Activated naive CD4-positive, alpha-beta T cell (primary cell): ENCODE results near the gene NLGN4X.

Experiments used
- DNase-seq, 4 experiments: peaks; one replicate each; lab custom pipeline; 2025; lab: John Stamatoyannopoulos, UW

The NLGN4X gene

GRCh38 chrX:6151971-6152370 is 76.7 kb downstream of the NLGN4X start:
- DNase-seq, result no peak

- DNase-seq, result no peak
These were observed 79.4 kb downstream of the NLGN4X start for GRCh38 chrX:6149060-6149872.

- DNase-seq, result no peak
These were observed 94.4 kb downstream of the NLGN4X start for GRCh38 chrX:6134255-6134654.

GRCh38 chrX:6132970-6133369 is 95.7 kb downstream of the NLGN4X start:
- DNase-seq, result no peak

- DNase-seq, result no peak
These were observed 97.4 kb downstream of the NLGN4X start for GRCh38 chrX:6131287-6131686.

- DNase-seq, result no peak
These were observed 99.5 kb downstream of the NLGN4X start for GRCh38 chrX:6129195-6129594.

- DNase-seq, result no peak
These were observed 108.3 kb downstream of the NLGN4X start for GRCh38 chrX:6120329-6120728.

GRCh38 chrX:6095469-6095868 is 133.2 kb downstream of the NLGN4X start:
- no peak for DNase-seq

- no peak for DNase-seq
These were observed 154.1 kb downstream of the NLGN4X start for GRCh38 chrX:6074532-6074931.

- no peak for DNase-seq
These were observed 156.9 kb downstream of the NLGN4X start for GRCh38 chrX:6071731-6072130.

- DNase-seq, result no peak
These were observed 161.1 kb downstream of the NLGN4X start for GRCh38 chrX:6067600-6067999.

- DNase-seq, result no peak
These were observed 175.5 kb downstream of the NLGN4X start for GRCh38 chrX:6053141-6053540.

GRCh38 chrX:6052111-6052745 is 176.4 kb downstream of the NLGN4X start:
- DNase-seq, result no peak

GRCh38 chrX:6049132-6049531 is 179.5 kb downstream of the NLGN4X start:
- DNase-seq, result no peak

GRCh38 chrX:6041630-6042029 is 187.0 kb downstream of the NLGN4X start:
- DNase-seq, result no peak

GRCh38 chrX:6029014-6029413 is 199.7 kb downstream of the NLGN4X start:
- no peak for DNase-seq

GRCh38 chrX:6026980-6027379 is 201.7 kb downstream of the NLGN4X start:
- DNase-seq, result no peak

- DNase-seq, result no peak
These were observed 202.2 kb downstream of the NLGN4X start for GRCh38 chrX:6026429-6026828.

GRCh38 chrX:6024204-6024603 is 204.5 kb downstream of the NLGN4X start:
- DNase-seq, result no peak

- DNase-seq, result no peak
These were observed 207.2 kb downstream of the NLGN4X start for GRCh38 chrX:6021316-6022091.

GRCh38 chrX:6019076-6019475 is 209.6 kb downstream of the NLGN4X start:
- DNase-seq, result no peak

- no peak for DNase-seq
These were observed 213.2 kb downstream of the NLGN4X start for GRCh38 chrX:6015423-6015822.

- no peak for DNase-seq
These were observed 216.3 kb downstream of the NLGN4X start for GRCh38 chrX:6012357-6012756.
